HepG2 (cell line): ENCODE data around the gene SLIT1. TPM values are rescaled to one million over a fixed set of nuclear protein-coding genes. Genes with fewer than 3 reads are reported as not detected.

ENCODE experiments used
- CBFB ChIP-seq: sonication (generic); formaldehyde crosslinking; IDR thresholded peaks from 2 replicates; pipeline ENCODE4 v1.4.0; 2020; ENCODE audit warnings: missing genetic modification reagents
- HMGXB3 ChIP-seq: sonication (generic); formaldehyde crosslinking; IDR thresholded peaks from 2 replicates; pipeline ENCODE4 v1.4.0; 2020; ENCODE audit warnings: missing genetic modification reagents, borderline replicate concordance
- IKZF5 ChIP-seq: IDR thresholded peaks from 2 replicates; pipeline ENCODE4 v1.6.1; 2018; ENCODE audit warnings: missing genetic modification reagents, mild to moderate bottlenecking, missing compliant biosample characterization
- KLF16 ChIP-seq, 2 experiments: sonication (generic) in 1 of 2; formaldehyde crosslinking in 1 of 2; IDR thresholded peaks; 2 replicates each; pipeline versions ENCODE4 v1.6.1 to v1.8.0; 2016 to 2023; ENCODE audit warnings: missing genetic modification reagents in 2 of 2, missing compliant biosample characterization in 1 of 2
- MAFF ChIP-seq: IDR thresholded peaks from 2 replicates; pipeline ENCODE4 v1.6.1; 2011; ENCODE audit warnings: low read depth, low read length, improper control_type of control experiment
- NFE2 ChIP-seq: sonication (generic); formaldehyde crosslinking; IDR thresholded peaks from 2 replicates; pipeline ENCODE4 v1.4.0; 2020; ENCODE audit warnings: missing genetic modification reagents
- NONO ChIP-seq, 2 experiments: fragments of 450-650 bp in 1 of 2; sonication (generic) in 1 of 2; formaldehyde crosslinking in 1 of 2; IDR thresholded peaks in 1 of 2; conservative IDR thresholded peaks in 1 of 2; 2 replicates each; pipeline versions ENCODE4 v1.6.1 to v1.8.0; 2017 to 2022; ENCODE audit warnings: mild to moderate bottlenecking in 1 of 2, missing genetic modification reagents in 1 of 2, moderate library complexity in 1 of 2
- PLSCR1 ChIP-seq: sonication (generic); formaldehyde crosslinking; IDR thresholded peaks from 2 replicates; pipeline ENCODE4 v1.5.0; 2020; ENCODE audit warnings: missing genetic modification reagents, mild to moderate bottlenecking, borderline replicate concordance
- REPIN1 ChIP-seq: sonication (generic); formaldehyde crosslinking; IDR thresholded peaks from 2 replicates; pipeline ENCODE4 v1.8.0; 2022; ENCODE audit warnings: missing genetic modification reagents, low read depth, mild to moderate bottlenecking, borderline replicate concordance
- ZBTB21 ChIP-seq: sonication (generic); formaldehyde crosslinking; IDR thresholded peaks from 2 replicates; pipeline ENCODE4 v1.4.0; 2020; ENCODE audit warnings: missing genetic modification reagents
- ZBTB34 ChIP-seq: sonication (generic); formaldehyde crosslinking; IDR thresholded peaks from 2 replicates; pipeline ENCODE4 v1.8.0; 2022; ENCODE audit warnings: mild to moderate bottlenecking, missing genetic modification reagents
- ZFP1 ChIP-seq: IDR thresholded peaks from 2 replicates; pipeline ENCODE4 v1.6.1; 2016
- ZFP62 ChIP-seq: sonication (generic); formaldehyde crosslinking; IDR thresholded peaks from 2 replicates; pipeline ENCODE4 v1.4.0; 2020; ENCODE audit warnings: missing genetic modification reagents
- ZNF224 ChIP-seq: sonication (generic); formaldehyde crosslinking; IDR thresholded peaks from 2 replicates; pipeline ENCODE4 v1.5.0; 2020; ENCODE audit warnings: mild to moderate bottlenecking, missing genetic modification reagents
- ZNF225 ChIP-seq: sonication (generic); formaldehyde crosslinking; IDR thresholded peaks from 2 replicates; pipeline ENCODE4 v1.4.0; 2020; ENCODE audit warnings: mild to moderate bottlenecking, missing genetic modification reagents
- ZNF280D ChIP-seq: sonication (generic); formaldehyde crosslinking; IDR thresholded peaks from 2 replicates; pipeline ENCODE4 v1.5.1; 2020; ENCODE audit warnings: mild to moderate bottlenecking, missing genetic modification reagents
- ZSCAN20 ChIP-seq: sonication (generic); formaldehyde crosslinking; IDR thresholded peaks from 2 replicates; pipeline ENCODE4 v1.4.0; 2020; ENCODE audit warnings: missing genetic modification reagents, mild to moderate bottlenecking, borderline replicate concordance
- polyA plus RNA-seq, 8 experiments: library from polyadenylated mRNA; depleted of rRNA in 3 of 8; stranded (reverse) in 7 of 8; unstranded in 1 of 8; fragments of >200 nt; fragmentation: Illumina TruSeq in 4 of 8; extraction: Trizol in 4 of 8; gene quantifications; 2 replicates each; pipeline versions ENCODE4 v1.2.1 to v1.2.3, GENCODE V29; 2011 to 2016; ENCODE audit warnings: low read depth in 4 of 8, missing spikeins in 1 of 8, mixed read lengths in 1 of 8; ENCODE audit not compliant: insufficient read depth in 1 of 8
- total RNA-seq, 5 experiments: library from RNA; depleted of rRNA; stranded (reverse); fragments of >200 nt; fragmentation: Illumina TruSeq; extraction: Trizol; gene quantifications; 2 replicates each; pipeline ENCODE4 v1.2.3, GENCODE V29; 2016; ENCODE audit warnings: low read depth in 1 of 5

SLIT1 gene
- total and polyA plus RNA-seq, 2 of the 13 experiments (the other 11 are each of a cell fraction or from before 2014, with no cell fraction given) = 0.09 to 0.33 TPM

- no peak for TF ChIP-seq ZFP62 (CRISPR knock-in tag)
- no peak for TF ChIP-seq ZBTB34 (CRISPR knock-in tag)
- peak; percentile 82 for TF ChIP-seq REPIN1
- TF ChIP-seq IKZF5 = peak; percentile 93; the same call in 1 of the 2 replicates
- TF ChIP-seq ZNF280D (CRISPR knock-in tag) = peak; percentile 88
- TF ChIP-seq NFE2 = no peak
- TF ChIP-seq PLSCR1 (CRISPR knock-in tag) = peak; percentile 87; the same call in 1 of the 2 replicates
- peak; percentile 84; the same call in 1 of the 2 replicates for TF ChIP-seq ZFP1 (CRISPR knock-in tag)
- peak; percentile 95 for TF ChIP-seq HMGXB3
- TF ChIP-seq ZNF225 (CRISPR knock-in tag) = peak; percentile 92; the same call in 1 of the 2 replicates
- no peak for TF ChIP-seq MAFF
- TF ChIP-seq ZBTB21 (CRISPR knock-in tag) = peak; percentile 69; the same call in 1 of the 2 replicates
- 0 out of 2 replicates have a peak, but pooled peaks have one; percentile 67 for TF ChIP-seq ZNF224
- TF ChIP-seq CBFB (CRISPR knock-in tag) = peak; percentile 63; the same call in 1 of the 2 replicates
- TF ChIP-seq KLF16 (CRISPR knock-in tag; IDR thresholded peaks at IDR 0.05) = peak in 1 of 2 experiments; percentile 99; a peak in 2 of 4 replicates
- TF ChIP-seq NONO (IDR thresholded peaks at IDR 0.05) = no peak
- TF ChIP-seq NONO (CRISPR knock-in tag; conservative IDR thresholded peaks at IDR 0.05) = no peak
- TF ChIP-seq ZSCAN20 (CRISPR knock-in tag) = peak; percentile 97
Observed at GRCh38 chr10:97081621-97082235, 104.0 kb downstream of the SLIT1 start (continued).
